ENCODE data around the gene PDE6A. TPM values are rescaled to one million over a fixed set of nuclear protein-coding genes. Genes with fewer than 3 reads are reported as not detected.

Gene PDE6A
- polyA plus RNA-seq, 1 experiment, result not detected

GRCh38 chr5:149935431-149935901, 9.1 kb downstream of the PDE6A start:
- no peak for DNase-seq (ENCODE audit: low read depth, low spot score)
- H3K27me3 ChIP-seq (ENCODE audit: control insufficient read depth, insufficient read depth, low read length), result peaks cover 3% of the 10 kb centered on the region
- no peak overlapping the region for H3K4me3 ChIP-seq (ENCODE audit: low read depth, low read length)
- no peaks in the 10 kb centered on the region; the same call in 1 of the 2 replicates for H3K9me3 ChIP-seq (ENCODE audit: control insufficient read depth, insufficient read depth, low read length)
- H3K27ac ChIP-seq (ENCODE audit: low read depth, low read length), result no peak overlapping the region
- no peak for TF ChIP-seq CTCF (IDR thresholded peaks at IDR 0.05; ENCODE audit: low read depth, low read length)
- CTCF ChIA-PET, result interaction anchor here (1.0 to 1.6 kb wide), 5 partner anchors 8 to 83 kb away, joined by 3 to 11 read pairs (median 5); no protein-coding TSS in a partner anchor
- POLR2A ChIA-PET, result interaction anchor here (0.7 kb wide), 1 partner anchor 29 kb away, joined by 3 read pairs; no protein-coding TSS in a partner anchor

- POLR2A ChIA-PET, result no interaction called here
- peak; percentile 45 for TF ChIP-seq CTCF (IDR thresholded peaks at IDR 0.05; ENCODE audit: low read depth, low read length)
- peaks cover 3% of the 10 kb centered on the region for H3K27me3 ChIP-seq (ENCODE audit: control insufficient read depth, insufficient read depth, low read length)
- no peak for DNase-seq (ENCODE audit: low read depth, low spot score)
- H3K27ac ChIP-seq (ENCODE audit: low read depth, low read length), result no peak overlapping the region
- H3K4me3 ChIP-seq (ENCODE audit: low read depth, low read length), result no peak overlapping the region
- CTCF ChIA-PET, result interaction anchor here (1.1 kb wide), 1 partner anchor 29 kb away, joined by 3 read pairs; no protein-coding TSS in a partner anchor
- H3K9me3 ChIP-seq (ENCODE audit: control insufficient read depth, insufficient read depth, low read length), result no peaks in the 10 kb centered on the region; the same call in 1 of the 2 replicates
Observed at GRCh38 chr5:149932445-149933350, 11.9 kb downstream of the PDE6A start.

- CTCF ChIA-PET, result no interaction called here
- DNase-seq (ENCODE audit: low read depth, low spot score), result no peak
- no peak for TF ChIP-seq CTCF (IDR thresholded peaks at IDR 0.05; ENCODE audit: low read depth, low read length)
- Histone ChIP-seq H3K9me3 (ENCODE audit: control insufficient read depth, insufficient read depth, low read length) (no peaks in the 10 kb centered on the region; the same call in 1 of the 2 replicates), H3K27me3 (ENCODE audit: control insufficient read depth, insufficient read depth, low read length) (peaks cover 3% of the 10 kb centered on the region), H3K27ac (ENCODE audit: low read depth, low read length) (no peak overlapping the region), H3K4me3 (ENCODE audit: low read depth, low read length) (no peak overlapping the region)
- POLR2A ChIA-PET, result no interaction called here
Observed at GRCh38 chr5:149931992-149932436, 12.6 kb downstream of the PDE6A start.

- H3K4me3 ChIP-seq (ENCODE audit: low read depth, low read length), result no peak overlapping the region
- no peak overlapping the region for H3K27ac ChIP-seq (ENCODE audit: low read depth, low read length)
- POLR2A ChIA-PET, result no interaction called here
- no peak for TF ChIP-seq CTCF (IDR thresholded peaks at IDR 0.05; ENCODE audit: low read depth, low read length)
- no peak for DNase-seq (ENCODE audit: low read depth, low spot score)
- H3K9me3 ChIP-seq (ENCODE audit: control insufficient read depth, insufficient read depth, low read length), result no peaks in the 10 kb centered on the region; the same call in 1 of the 2 replicates
- peaks cover 3% of the 10 kb centered on the region for H3K27me3 ChIP-seq (ENCODE audit: control insufficient read depth, insufficient read depth, low read length)
- CTCF ChIA-PET, result interaction anchor here (0.7 kb wide), 1 partner anchor 97 kb away, joined by 3 read pairs; no protein-coding TSS in a partner anchor
Observed at GRCh38 chr5:149930749-149931574, 13.6 kb downstream of the PDE6A start.
